ENCODE results near the gene SNCB. TPM values are rescaled to one million over a fixed set of nuclear protein-coding genes. Genes with fewer than 3 reads are reported as not detected.

Gene SNCB
- total and polyA plus RNA-seq, 2 of the 13 experiments (the other 11 are each of a cell fraction or from before 2014, with no cell fraction given): not detected

- POLR2A ChIA-PET: interaction anchor here (1.3 kb wide), 1 partner anchor 11 kb away, joined by 7 read pairs; the partner anchor contains the start of gene TSPAN17
- peak overlapping the region; percentile 64 for H3K4me2 ChIP-seq (ENCODE audit: low read depth, low read length)
- peak overlapping the region in 1 of 3 experiments; percentile 43; a peak in 1 of 6 replicates for H3K4me3 ChIP-seq (replicated peaks in 1 of 3; ENCODE audit: insufficient read depth in 1 of 3, low read depth in 2 of 3, low read length in 3 of 3)
- ATAC-seq (peak; percentile 85), DNase-seq (ENCODE audit: low spot score) (peak; percentile 59), FAIRE-seq (peak; percentile 82)
- H3K79me2 ChIP-seq (ENCODE audit: insufficient read depth, low read length): no peaks in the 10 kb centered on the region
- CTCF ChIA-PET (ENCODE audit: low intra/inter-chr PET ratio, low total read pairs): interaction anchor here (1.0 to 2.3 kb wide), 2 partner anchors 84 to 301 kb away, joined by 3 to 10 read pairs; no protein-coding TSS in a partner anchor
- intact Hi-C loops (cut with micrococcal nuclease; ENCODE audit: unreplicated experiment) (loop anchor here (2.0 to 5.0 kb wide), 2 partner anchors 154 to 301 kb away; partner anchors contain the start of gene UNC5A), in situ Hi-C loops (cut with HindIII; ENCODE audit: extremely low pct_ligation_motif_present, low pct_unique_long_range_greater_than_20kb) (no loop called here)
- peaks cover 14% of the 10 kb centered on the region for H3K4me1 ChIP-seq (ENCODE audit: insufficient read depth, low read length)
- no peak overlapping the region for H2AFZ ChIP-seq (ENCODE audit: low read length)
- H3K9ac ChIP-seq (ENCODE audit: insufficient read depth, low read depth, low read length): no peak overlapping the region
- no peaks in the 10 kb centered on the region; a peak in 1 of 5 replicates for H3K36me3 ChIP-seq (replicated peaks in 1 of 2; ENCODE audit: control insufficient read depth in 1 of 2, insufficient read depth in 2 of 2, low read length in 2 of 2)
- WGBS (ENCODE audit: low lambda C conversion rate): 38% methylated on average over 10 of the region's 14 CpGs
- peaks cover 0 to 2% of the 10 kb centered on the region in 2 experiments; a peak in 2 of 5 replicates for H3K27me3 ChIP-seq (ENCODE audit: control insufficient read depth in 1 of 2, insufficient read depth in 2 of 2, low read length in 2 of 2)
- H4K20me1 ChIP-seq (ENCODE audit: insufficient read depth, low read length): no peaks in the 10 kb centered on the region
- BruUV-seq (replicated peaks): TSS peak; percentile 57
- H3K27ac ChIP-seq (ENCODE audit: extremely low read length, insufficient read depth, low read length): no peak overlapping the region
- no peaks in the 10 kb centered on the region for H3K9me3 ChIP-seq (ENCODE audit: low read length)
- TF ChIP-seq ZNF121 (CRISPR knock-in tag; IDR thresholded peaks at IDR 0.05): no peak
- TF ChIP-seq ZNF343 (CRISPR knock-in tag; IDR thresholded peaks at IDR 0.05): no peak
- TF ChIP-seq ZNF557 (CRISPR knock-in tag; IDR thresholded peaks at IDR 0.05): no peak
- TF ChIP-seq THYN1 (CRISPR knock-in tag; IDR thresholded peaks at IDR 0.05; ENCODE audit: borderline replicate concordance, low read depth): no peak
- peak; percentile 31; the same call in 1 of the 2 replicates for TF ChIP-seq SAP130 (CRISPR knock-in tag; IDR thresholded peaks at IDR 0.05; ENCODE audit: low read depth)
- TF ChIP-seq SMARCE1 (IDR thresholded peaks at IDR 0.05; ENCODE audit: borderline replicate concordance): no peak
- TF ChIP-seq ZNF567 (CRISPR knock-in tag; IDR thresholded peaks at IDR 0.05; ENCODE audit: borderline replicate concordance): no peak
- TF ChIP-seq ZNF317 (CRISPR knock-in tag; IDR thresholded peaks at IDR 0.05): no peak
- TF ChIP-seq KDM3A (CRISPR knock-in tag; IDR thresholded peaks at IDR 0.05; ENCODE audit: low read depth): peak; percentile 41; the same call in 1 of the 2 replicates
- no peak for TF ChIP-seq ZNF260 (CRISPR knock-in tag; IDR thresholded peaks at IDR 0.05; ENCODE audit: borderline replicate concordance, low read depth)
- TF ChIP-seq ZBTB25 (CRISPR knock-in tag; IDR thresholded peaks at IDR 0.05): no peak
- no peak for TF ChIP-seq CHCHD3 (CRISPR knock-in tag; IDR thresholded peaks at IDR 0.05)
- no peak for TF ChIP-seq ZBTB3 (CRISPR knock-in tag; IDR thresholded peaks at IDR 0.05; ENCODE audit: borderline replicate concordance, low read depth)
- no peak for TF ChIP-seq SRSF1 (optimal IDR thresholded peaks at IDR 0.05; ENCODE audit: low read depth, low read length)
- TF ChIP-seq ZNF33A (CRISPR knock-in tag; IDR thresholded peaks at IDR 0.05; ENCODE audit: borderline replicate concordance): no peak
- 0 out of 2 replicates have a peak, but pooled peaks have one; percentile 51 for TF ChIP-seq ZNF280B (CRISPR knock-in tag; IDR thresholded peaks at IDR 0.05; ENCODE audit: borderline replicate concordance)
- no peak for TF ChIP-seq NR1H2 (CRISPR knock-in tag; IDR thresholded peaks at IDR 0.05; ENCODE audit: borderline replicate concordance, low read depth)
- TF ChIP-seq ZFAT (CRISPR knock-in tag; conservative IDR thresholded peaks at IDR 0.05): no peak
- TF ChIP-seq ZNF496 (CRISPR knock-in tag; IDR thresholded peaks at IDR 0.05; ENCODE audit: insufficient replicate concordance): no peak
- no peak for TF ChIP-seq ZFX (CRISPR knock-in tag; IDR thresholded peaks at IDR 0.05; ENCODE audit: low read depth)
These were observed 27.8 kb upstream of the SNCB start for GRCh38 chr5:176658007-176658599.
